Right lobe of liver (tissue), 6 donors: ENCODE results near the gene AHSP. TPM values are rescaled to one million over a fixed set of nuclear protein-coding genes. Genes with fewer than 3 reads are reported as not detected.

ENCODE experiments used
- ATAC-seq, 4 donors: fragments of 200-7000 bp; cut with Tn5 transposase; one replicate each; pipeline ENCODE4 v1.9.1; 2020; ENCODE audit warnings: mild to moderate bottlenecking in 4 of 4, moderate library complexity in 4 of 4
- DNase-seq, 3 donors: peaks; one replicate each; pipeline ENCODE4 v3.0.0-alpha.2; 2020
- H3K27ac ChIP-seq, 3 donors: fragments of 200-600 bp; one replicate each; pipeline ENCODE4 v1.8.0; 2022
- H3K27me3 ChIP-seq, 2 donors: fragments of 200-600 bp; one replicate each; pipeline ENCODE4 v1.8.0; 2022
- H3K36me3 ChIP-seq, 4 donors: fragments of 200-600 bp; sonication (generic) in 1 of 4; one replicate each; pipeline versions ENCODE4 v1.5.1 to v1.8.0; 2017 to 2022; ENCODE audit warnings: control low read depth in 1 of 4
- H3K4me1 ChIP-seq, 4 donors: fragments of 200-600 bp; sonication (generic) in 1 of 4; one replicate each; pipeline versions ENCODE4 v1.5.1 to v1.8.0; 2017 to 2022; ENCODE audit warnings: control low read depth in 1 of 4
- H3K4me3 ChIP-seq, 3 donors: fragments of 200-600 bp; one replicate each; pipeline ENCODE4 v1.8.0; 2022
- H3K9me3 ChIP-seq, 4 donors: fragments of 200-600 bp; sonication (generic) in 1 of 4; one replicate each; pipeline versions ENCODE4 v1.5.1 to v1.8.0; 2017 to 2022; ENCODE audit warnings: control low read depth in 1 of 4
- CTCF ChIP-seq, 4 donors: fragments of 200-600 bp in 3 of 4; fragments of 450-650 bp in 1 of 4; IDR thresholded peaks; one replicate each; pipeline versions ENCODE4 v1.5.1 to v1.8.0; 2016 to 2022; ENCODE audit warnings: antibody characterized with exemption in 4 of 4, mild to moderate bottlenecking in 2 of 4
- POLR2A ChIP-seq: fragments of 450-650 bp; IDR thresholded peaks from one replicate; pipeline ENCODE4 v1.6.1; 2017; ENCODE audit warnings: antibody characterized with exemption, mild to moderate bottlenecking
- WGBS: methylation state at CpG from one replicate; pipeline ENCODE4 v1.1.6; 2018; ENCODE audit warnings: low coverage, low lambda C conversion rate; ENCODE audit not compliant: insufficient coverage; ENCODE audit errors: missing lambda C conversion rate; 5-methylcytosine and 5-hydroxymethylcytosine counted together
- intact Hi-C, 2 donors: fragments of 100-400 bp; cut with DNase I; formaldehyde crosslinking; loops; one replicate each; pipeline versions ENCODE4 v1.11.2 to v1.14.1; 2022
- total RNA-seq, 6 experiments: library from RNA; depleted of rRNA in 2 of 6; stranded (reverse); fragments of >200 nt in 2 of 6; fragmentation: NEBNext Ultra II Directional in 3 of 6; extraction: Animal tissue kit (Norgen Biotek cat#: 25700) in 3 of 6; gene quantifications; one replicate each; pipeline versions ENCODE4 v1.1.0 to v1.2.4, GENCODE V29; 2016 to 2023
- donor health status: DM: no; HTN: yes; CAD: no.
- donor health status: DM: no; HTN: no; CAD: no.
- donor health status: DM: no; HTN: no; CAD: no.
- donor health status: DM: no; HTN: yes; CAD: no.
- donor health status: DM: no; HTN: yes; CAD: no.

The AHSP gene
- total RNA-seq, 6 experiments from 2014 or later: 0.95 to 7.3 (median 3.0) TPM; not detected in 2

- intact Hi-C loops: no loop called here
- no peak overlapping the region for H3K27ac ChIP-seq
Measured at GRCh38 chr16:31530405-31530804, 2.7 kb downstream of the AHSP start.

GRCh38 chr16:31531096-31531495 is 3.4 kb downstream of the AHSP start:
- ATAC-seq (no peak), DNase-seq (no peak)
- WGBS: 83% methylated on average over 1 of the region's 1 CpG
- no peak overlapping the region for H3K27ac ChIP-seq
- no peaks in the 10 kb centered on the region for H3K9me3 ChIP-seq
- intact Hi-C loops: no loop called here
- TF ChIP-seq POLR2A (no peak), CTCF (IDR thresholded peaks at IDR 0.05) (no peak)
- no peaks in the 10 kb centered on the region for H3K4me1 ChIP-seq
- H3K27me3 ChIP-seq: no peaks in the 10 kb centered on the region
- H3K4me3 ChIP-seq: no peak overlapping the region
- no peaks in the 10 kb centered on the region for H3K36me3 ChIP-seq

More at GRCh38 chr16:31530405-31530804, 2.7 kb downstream of the AHSP start:
- Histone ChIP-seq H3K4me3 (no peak overlapping the region), H3K9me3 (no peaks in the 10 kb centered on the region), H3K4me1 (no peaks in the 10 kb centered on the region), H3K36me3 (no peaks in the 10 kb centered on the region), H3K27me3 (no peaks in the 10 kb centered on the region)
- TF ChIP-seq POLR2A: no peak
- DNase-seq: no peak
- ATAC-seq: no peak
- 77% methylated on average over 4 of the region's 5 CpGs for WGBS

GRCh38 chr16:31532120-31532519 is 4.4 kb downstream of the AHSP start:
- Histone ChIP-seq H3K27me3 (no peaks in the 10 kb centered on the region), H3K4me1 (no peaks in the 10 kb centered on the region), H3K9me3 (no peaks in the 10 kb centered on the region), H3K27ac (no peak overlapping the region), H3K4me3 (no peak overlapping the region), H3K36me3 (no peaks in the 10 kb centered on the region)
- TF ChIP-seq POLR2A (no peak), CTCF (IDR thresholded peaks at IDR 0.05) (no peak)
- DNase-seq (no peak), ATAC-seq (no peak)
- 38% methylated on average over 2 of the region's 2 CpGs for WGBS
- intact Hi-C loops: no loop called here

- H3K27ac ChIP-seq: no peak overlapping the region
Measured at GRCh38 chr16:31532896-31533295, 5.2 kb downstream of the AHSP start.

GRCh38 chr16:31535737-31536136 is 8.0 kb downstream of the AHSP start:
- no peak for ATAC-seq
- no peaks in the 10 kb centered on the region for H3K36me3 ChIP-seq
- no peak for DNase-seq
- TF ChIP-seq POLR2A: no peak
- TF ChIP-seq CTCF (IDR thresholded peaks at IDR 0.05): no peak
- H3K9me3 ChIP-seq: no peaks in the 10 kb centered on the region
- H3K27ac ChIP-seq: no peak overlapping the region
- intact Hi-C loops: no loop called here
- H3K27me3 ChIP-seq: peaks cover 0 to 6% of the 10 kb centered on the region in 2 donors
- 32% methylated on average over 9 of the region's 9 CpGs for WGBS
- H3K4me3 ChIP-seq: no peak overlapping the region
- H3K4me1 ChIP-seq: peaks cover 0 to 3% (median 0%) of the 10 kb centered on the region in 4 donors

More at GRCh38 chr16:31532896-31533295, 5.2 kb downstream of the AHSP start:
- H3K4me1 ChIP-seq: peaks cover 0 to 3% (median 0%) of the 10 kb centered on the region in 4 donors
- no peak for ATAC-seq
- H3K36me3 ChIP-seq: no peaks in the 10 kb centered on the region
- 86% methylated on average over 4 of the region's 4 CpGs for WGBS
- intact Hi-C loops: no loop called here
- H3K9me3 ChIP-seq: no peaks in the 10 kb centered on the region
- peaks cover 0 to 6% of the 10 kb centered on the region in 2 donors for H3K27me3 ChIP-seq
- TF ChIP-seq CTCF (IDR thresholded peaks at IDR 0.05): no peak
- TF ChIP-seq POLR2A: no peak
- H3K4me3 ChIP-seq: no peak overlapping the region
- DNase-seq: no peak
